Measurements from ENCODE around the gene CLCN4.

Gene CLCN4

DNA sequence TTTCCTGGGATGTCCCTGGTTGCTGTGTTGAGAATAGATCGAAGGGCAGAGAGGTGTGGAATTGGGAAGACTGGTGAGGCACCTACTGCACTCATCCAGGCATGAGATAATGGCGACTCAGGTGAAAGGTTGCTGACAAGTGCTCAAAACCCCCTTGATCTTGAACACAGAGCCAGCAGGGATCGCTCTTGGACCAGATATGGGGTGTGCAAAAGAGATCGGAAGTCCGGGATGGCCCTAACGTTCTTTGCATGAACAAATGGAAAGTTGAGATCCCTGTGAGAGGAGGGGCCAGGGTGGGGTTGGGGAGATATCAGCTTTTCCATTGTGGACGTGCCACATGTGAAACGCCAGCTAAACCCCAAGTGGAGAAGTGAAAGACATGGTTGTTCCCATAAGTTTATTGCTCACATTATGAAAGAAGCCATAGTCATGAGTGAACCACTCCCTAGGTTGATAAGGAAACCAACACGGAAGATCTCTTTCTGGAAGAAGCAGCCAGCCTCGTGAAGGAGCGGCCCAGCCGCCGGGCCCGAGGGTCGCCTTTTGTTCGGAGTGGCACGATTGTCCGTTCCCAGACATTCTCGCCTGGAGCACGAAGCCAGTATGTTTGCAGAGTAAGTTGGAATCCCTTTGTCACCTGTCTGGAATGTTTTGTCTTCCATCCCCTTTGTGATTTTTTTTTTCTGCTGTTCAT is 22.6 kb upstream of the CLCN4 start:
- DNase-seq = no peak

DNA sequence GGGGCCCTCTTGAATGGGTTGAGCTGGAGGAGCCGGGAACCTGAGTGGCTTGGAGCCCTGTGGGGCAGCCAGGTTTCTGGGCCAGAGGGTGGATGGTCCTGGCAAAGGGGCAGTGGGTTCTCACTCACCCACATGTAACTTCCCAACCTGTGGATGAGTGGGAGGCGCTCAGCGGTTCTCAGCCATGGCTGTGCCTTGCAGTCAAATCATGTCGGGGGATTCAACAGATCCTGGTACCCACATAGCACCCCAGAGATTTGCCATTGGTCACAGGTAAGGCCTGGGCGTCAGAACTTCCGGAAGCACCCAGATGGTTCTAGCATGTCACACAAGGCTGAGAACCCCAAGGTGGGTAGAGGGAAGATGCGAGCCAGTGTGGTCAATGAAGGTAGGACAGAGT is 21.9 kb upstream of the CLCN4 start:
- no peak for DNase-seq

DNA sequence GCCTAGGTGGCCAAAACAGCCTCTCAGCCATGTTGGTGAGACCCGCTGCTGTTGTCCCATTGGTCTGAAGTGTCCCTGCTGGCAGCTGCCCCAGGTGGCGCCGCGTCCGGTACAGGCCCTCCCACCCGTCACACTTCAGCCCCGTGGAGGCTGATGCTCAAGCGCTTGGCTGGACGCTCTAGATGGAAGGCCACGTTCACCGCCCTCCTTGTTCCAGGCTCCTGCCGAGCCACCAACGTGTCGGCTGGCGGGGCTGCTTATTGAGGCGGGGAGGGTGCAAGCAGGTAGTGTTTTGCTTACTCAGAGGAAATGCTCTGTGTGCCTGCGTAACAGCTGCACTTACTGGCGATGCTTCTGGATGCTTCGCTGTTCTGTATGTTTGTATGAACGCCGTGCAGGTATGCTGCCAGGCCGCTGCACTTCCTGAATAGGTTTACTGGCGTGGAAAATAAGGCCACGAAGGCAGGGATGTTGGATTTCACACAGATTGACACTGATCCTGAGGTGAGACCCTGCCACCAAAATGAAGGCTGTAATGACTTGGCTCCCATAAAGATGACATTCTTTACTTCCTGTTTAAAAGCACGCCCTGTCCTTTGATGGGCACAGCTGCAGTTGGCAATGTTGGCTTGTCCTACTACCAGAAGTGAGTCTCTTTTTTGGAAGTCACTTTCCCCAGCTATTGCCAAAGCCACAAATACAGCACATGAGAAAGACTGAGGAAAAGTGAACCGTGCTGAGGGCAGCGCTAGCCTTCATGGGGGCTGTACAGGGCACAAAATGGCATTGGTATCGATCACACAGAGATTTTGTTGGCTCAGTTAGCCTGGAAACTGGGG is 21.0 kb upstream of the CLCN4 start:
- no peak for DNase-seq

DNA sequence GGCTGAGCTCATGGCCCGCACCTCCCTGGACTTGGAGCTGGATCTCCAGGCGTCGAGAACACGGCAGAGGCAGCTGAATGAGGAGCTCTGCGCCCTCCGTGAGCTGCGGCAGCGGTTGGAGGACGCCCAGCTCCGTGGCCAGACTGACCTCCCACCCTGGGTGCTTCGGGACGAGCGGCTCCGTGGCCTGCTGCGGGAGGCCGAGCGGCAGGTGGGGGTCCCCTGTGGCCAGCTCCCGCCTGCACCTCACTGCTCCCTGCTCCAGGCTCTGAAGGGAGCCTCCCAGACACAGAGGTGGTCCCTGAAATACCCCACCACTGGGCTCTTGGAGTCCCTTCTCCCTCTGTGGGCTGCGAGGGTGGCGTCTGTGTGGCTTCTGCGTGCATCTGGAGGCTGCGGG is 18.0 kb upstream of the CLCN4 start:
- DNase-seq = no peak

DNA sequence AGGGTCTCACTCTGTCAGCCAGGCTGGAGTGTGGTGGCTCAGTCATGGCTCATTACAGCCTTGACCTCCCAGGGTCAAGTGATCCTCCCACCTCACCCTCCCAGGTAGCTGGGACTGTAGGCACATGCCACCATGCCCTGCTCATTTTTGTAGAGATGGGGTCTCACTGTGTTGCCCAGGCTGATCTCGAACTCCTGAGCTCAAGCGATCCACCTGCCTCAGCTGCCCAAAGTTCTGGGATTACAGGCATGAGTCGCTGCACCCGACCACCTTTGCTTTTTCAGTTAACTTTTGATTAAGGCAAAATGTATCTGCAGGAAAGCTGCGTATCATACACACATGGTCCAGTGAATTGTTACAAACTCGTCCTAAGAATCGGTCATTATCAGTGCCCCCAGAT is 16.5 kb upstream of the CLCN4 start:
- DNase-seq = no peak

DNA sequence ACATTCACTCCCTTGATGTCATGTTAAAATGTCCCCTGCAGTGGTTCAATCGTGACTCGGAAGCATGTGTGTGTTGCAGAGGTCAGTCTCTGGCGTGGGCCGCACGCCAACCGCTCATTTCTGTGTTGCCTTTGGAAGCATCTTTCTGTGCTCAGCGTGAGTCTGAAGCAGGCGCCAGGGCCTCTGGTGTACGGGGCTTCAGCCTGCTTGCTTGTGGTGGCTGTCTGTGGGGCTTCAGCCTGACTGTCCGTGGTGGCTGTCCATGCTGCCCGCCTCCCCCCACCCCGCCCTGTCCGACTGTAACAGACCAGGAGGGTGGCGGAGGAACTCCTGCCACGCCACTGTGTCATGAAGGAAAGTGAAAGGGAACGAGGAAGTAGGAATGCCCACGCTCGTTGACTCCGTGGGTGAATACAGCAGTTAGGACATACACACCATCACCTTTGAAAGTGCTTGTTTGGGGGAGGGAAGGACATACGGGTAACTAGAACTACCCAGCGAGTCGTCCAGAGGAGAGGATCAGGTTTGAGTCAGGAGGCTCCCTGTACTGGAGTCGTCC is 14.7 kb upstream of the CLCN4 start:
- no peak for DNase-seq

DNA sequence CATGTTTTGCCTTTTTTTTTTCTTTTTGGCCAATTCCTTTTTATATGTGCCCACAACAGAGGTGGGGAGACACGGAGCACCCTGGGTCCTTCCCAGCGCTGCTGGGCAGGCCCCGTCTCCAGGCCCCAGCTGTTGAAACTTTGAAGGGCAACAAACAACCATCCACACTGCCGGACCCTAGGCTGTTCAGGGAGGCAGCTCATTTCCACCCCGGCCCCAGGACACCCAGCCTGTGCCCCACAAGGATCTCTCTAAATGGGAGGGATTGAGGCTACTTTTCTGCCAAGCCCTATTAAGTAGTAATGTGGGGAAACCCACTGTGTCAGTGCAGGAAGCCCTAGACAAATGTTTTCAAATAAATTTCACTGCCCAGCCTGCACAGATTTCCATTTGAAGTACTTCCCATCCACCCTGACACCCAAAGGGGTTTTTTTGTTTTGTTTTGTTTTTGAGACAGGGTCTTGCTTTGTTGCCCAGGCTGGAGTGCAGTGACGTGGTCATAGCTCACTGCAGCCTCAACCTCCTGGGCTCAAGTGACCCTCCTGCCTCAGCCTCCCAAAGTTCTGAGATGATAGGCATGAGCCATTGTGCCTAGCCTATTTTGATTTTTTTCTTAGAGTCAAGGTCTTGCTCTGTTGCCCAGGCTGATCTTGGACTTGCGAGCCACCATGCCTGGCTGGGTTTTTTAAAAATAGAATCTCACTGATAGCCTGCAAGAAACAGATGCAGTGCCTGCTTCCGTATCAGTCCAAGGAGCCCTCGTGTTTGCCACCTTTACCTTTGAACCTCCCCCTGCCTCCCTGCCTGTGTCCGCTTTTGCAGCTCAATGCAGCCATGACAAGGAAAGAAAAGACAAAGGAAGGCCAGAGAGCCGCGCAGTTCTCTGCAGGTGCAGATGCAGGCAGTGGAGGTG is 13.4 kb upstream of the CLCN4 start:
- DNase-seq = no peak

DNA sequence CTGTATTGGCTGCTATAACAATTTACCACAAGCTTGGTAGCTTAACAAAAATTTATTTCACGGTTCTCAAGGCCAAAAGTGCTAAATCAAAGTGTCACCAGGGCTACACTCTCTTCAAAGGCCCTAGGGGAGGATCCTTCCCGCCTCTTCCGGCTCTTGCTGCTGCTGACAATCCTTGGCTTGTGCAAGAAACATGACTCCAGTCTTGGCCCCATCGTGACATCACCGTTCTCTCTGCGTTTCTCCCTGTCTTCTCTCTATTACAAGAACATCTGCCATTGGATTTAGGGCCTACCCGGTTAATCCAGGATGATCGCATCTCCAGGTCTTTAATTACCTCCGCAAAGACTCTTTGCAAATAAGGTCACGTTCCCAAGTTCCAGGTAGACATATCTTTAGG is 10.4 kb upstream of the CLCN4 start:
- DNase-seq = no peak

DNA sequence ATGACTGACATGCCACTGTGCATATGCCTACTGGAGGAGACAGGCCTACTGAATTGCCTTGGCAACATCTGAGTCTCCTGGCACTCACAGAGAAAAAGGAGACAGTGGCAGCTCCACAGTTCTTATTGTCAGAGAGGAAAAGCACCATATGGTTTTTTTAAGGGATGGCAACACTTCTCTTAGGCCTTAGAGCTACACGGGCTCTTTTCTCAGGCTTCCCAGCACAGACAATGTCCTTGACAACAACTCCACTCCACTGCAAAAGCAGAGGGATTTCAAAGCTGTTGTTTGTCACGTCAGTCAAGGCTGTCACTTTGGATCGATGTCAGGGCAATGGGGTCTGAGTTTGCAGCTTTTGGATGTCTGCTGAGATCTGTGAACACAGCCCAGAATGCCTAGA is 4.7 kb upstream of the CLCN4 start:
- no peak for DNase-seq

DNA sequence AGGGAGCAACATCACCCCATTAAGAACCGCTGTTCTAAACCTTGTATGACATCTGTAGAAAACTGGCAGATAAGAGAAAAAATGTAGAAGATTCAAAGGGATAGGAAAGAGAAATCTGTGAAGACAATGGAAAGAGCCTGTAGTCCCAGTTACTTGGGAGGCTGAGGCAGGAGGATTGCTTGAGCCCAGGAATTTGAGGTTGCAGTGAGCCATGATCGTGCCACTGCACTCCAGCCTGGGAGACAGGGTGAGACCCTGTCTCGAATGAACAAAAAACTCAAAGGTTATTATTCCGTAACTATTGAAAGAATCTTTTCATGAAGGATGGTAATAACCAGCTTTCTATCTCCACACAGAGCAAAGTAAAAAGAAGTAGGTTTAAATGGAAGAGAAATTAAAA is 1.6 kb upstream of the CLCN4 start:
- no peak for DNase-seq

DNA sequence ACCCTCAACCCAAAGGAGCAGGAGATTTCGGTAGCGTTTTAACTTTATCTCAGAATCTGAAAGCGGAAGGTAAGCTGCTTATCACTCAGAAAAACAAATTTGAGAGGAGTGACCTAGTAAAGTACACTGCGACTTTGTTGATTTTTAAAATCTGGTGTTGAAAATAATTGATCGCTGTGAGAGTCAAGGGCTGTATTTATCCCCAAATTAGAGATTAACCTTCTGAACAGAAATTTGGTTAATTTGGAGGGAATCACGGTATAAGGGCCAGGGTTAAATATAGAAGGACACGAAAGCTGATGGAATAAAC is 212 bp downstream of the CLCN4 start:
- no peak for DNase-seq

DNA sequence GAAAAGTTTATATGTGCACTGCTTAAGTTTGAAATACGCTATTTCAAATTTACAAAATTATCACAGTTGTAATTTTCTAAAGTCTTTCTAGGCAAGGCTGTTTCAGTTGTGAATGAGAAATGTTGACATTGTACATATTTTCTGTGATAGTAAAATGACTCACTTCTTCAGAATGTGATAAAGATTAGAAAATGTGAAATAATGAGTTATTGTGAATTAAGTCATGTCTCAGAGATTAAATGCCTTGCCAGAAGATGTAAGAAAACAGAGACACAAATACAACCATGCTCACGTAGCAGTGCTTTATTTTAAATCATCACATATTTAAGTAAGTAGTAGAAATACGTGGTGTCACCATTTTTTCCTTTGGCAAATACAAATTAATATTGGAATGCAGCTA is 768 bp downstream of the CLCN4 start:
- DNase-seq = no peak

DNA sequence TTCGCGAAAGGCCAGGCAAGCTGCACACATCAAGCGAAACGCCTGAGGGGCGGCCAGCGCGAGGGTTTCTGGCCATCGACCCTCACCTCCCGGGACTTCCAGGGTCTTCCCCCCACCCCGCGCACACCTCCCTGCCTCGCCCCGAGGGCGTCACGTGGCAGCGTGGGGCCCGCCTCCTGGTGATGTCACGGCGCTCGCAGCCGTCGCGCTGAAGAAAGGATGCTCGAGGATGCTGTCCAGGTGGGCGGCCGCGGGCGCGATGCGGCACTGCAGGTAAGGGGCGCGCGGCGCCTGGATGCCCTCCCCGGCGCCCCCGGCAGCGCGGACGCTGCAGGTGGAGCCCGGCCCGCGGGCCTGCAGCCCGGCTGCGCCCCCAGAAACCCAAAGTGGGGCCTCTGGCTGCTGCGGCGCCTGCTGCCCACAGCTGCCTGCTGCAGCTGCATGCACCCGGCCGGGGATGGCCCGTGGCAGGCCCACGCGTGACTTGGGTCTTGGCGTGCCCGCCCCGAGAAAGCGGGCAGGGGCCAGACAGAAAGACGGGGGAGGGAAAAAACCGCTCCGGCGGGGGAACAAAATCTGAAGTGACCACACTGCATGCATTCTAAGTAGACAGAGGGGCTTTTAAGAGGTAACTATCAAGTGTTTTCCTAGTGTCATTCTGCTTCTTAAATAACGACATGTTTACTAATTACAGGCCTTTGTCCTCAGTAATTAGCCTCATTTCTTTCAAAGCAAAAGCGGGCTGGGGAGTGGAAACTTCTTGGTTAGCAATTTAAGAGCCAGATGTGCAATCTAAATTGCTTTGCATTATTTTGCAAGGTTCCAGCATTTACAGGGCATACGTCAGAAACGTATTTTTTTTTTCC is 1.7 kb downstream of the CLCN4 start:
- no peak for DNase-seq

DNA sequence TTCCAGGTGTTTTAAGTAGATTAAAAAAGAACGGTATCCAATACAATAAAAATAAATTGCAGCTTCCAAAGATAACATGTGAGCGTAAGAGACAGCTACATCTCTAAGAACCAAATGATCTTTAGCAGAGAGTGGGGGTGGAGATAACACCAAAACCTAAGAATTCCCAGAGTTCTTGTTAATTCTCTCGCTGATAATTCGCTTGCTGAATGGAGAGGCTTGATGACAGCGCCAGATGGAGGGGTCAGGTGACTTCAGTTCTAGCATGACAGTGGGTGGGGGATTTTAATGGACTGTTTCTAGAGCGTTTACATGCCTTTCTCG is 2.3 kb downstream of the CLCN4 start:
- DNase-seq = no peak

DNA sequence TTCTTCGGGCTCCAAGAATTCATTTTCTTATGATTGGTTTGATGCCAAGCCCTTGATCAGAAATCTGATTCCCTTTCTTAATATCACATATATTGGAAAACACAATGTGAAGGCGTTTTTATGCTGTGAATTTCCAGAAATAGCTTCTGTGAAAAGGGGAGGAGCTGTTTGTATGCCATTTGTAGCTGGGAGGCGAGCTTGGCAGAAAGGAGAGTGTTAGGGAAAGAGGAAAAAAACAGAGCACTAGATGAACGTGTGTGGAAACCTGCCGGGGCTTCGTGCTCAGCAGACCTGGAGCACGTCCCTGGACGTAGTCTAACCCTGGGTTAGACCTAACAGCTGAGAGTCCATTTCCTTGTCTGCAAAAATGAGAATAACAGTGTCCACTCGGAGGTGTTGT is 3.4 kb downstream of the CLCN4 start:
- no peak for DNase-seq

DNA sequence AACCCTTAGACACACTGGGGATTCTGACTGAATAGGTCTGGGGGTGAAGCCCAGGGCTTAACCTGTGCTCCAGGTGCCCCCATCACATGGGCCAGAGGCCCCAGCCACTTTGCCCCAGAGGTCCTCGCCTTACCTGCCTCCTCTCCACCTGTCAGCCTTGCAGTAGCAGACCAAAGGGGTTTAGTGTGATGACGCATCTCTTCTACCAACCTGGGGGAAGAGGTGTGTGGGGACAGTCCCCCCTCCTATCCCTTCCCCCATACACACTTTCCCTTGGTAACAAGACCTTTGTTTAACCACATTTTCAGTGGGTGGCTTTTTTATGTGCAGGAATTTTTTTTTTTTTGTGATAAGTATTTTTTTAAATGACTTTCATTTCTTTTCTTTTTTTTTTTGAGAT is 6.3 kb downstream of the CLCN4 start:
- DNase-seq = no peak

DNA sequence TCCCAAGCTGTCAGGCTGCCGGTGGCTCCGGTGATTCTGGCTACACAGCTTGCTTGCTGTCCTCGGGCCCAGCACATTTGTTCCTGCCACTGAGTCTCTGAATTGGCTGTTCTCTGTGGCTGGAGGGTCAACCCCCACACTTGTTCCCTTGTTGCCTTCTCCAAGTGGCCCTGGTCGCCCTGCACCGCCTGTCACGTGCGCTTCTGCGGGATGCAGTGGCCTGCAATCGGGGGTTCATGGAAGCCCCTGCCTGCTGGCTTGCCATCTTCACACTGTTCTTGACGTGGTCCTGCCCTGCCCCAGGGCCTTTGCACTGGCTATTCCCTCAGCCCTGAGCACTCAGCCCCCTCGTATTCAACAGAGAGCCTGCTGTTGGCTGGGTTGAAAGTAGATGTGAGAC is 8.1 kb downstream of the CLCN4 start:
- DNase-seq = no peak

DNA sequence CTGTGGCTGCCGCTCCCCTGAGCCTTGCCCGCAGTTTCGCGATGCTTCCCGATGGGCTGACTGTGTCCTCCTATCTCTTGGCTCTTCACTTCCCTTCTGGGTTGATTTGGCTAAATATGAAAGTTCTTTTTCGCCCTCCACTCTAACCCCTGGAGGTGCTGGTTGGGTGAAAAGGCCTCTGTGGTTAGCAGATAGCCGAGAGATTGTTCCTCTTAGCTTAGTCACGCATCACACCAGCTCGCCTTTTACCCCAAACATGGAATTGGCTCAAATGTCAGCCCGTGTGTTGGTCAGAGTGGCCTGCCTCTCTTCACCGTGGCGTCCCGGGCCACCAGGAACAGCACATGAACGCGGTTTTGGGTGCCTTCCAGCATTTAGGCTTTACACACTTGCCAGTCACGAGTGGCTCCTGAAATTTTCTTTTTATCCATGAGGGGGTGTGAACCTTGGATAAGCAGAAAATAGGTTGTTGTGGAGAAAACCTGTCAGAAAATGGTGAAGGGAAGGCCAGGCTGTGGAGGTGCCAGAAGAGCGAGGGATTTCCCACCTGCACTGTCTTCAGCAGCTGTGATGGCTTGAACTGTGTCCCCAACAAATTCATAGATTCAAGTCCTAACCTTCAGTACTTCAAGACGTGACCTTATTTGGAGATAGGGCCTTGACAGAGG is 8.9 kb downstream of the CLCN4 start:
- no peak for DNase-seq

DNA sequence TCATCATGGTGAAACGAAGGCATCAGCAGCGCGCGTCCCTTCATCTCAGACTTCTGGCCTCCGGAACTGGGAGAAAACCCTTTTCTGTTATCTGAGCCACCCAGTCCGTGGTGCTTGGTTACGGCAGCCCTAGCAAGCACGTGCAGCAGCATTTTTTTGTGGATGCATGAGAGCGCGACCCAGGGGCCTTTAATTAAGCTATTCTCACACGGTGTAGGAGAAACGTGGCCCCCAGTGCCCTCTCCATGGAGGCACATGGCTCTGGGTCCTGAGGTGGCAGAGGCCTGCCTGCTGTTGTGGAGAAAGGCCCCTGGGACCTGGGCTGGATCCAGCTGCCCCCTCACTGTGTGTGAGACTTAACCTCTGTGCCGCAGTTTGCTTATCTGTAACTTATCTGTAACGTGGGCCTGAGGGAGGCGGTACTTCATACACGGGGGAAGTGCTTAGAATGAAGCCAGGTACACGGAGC is 9.5 kb downstream of the CLCN4 start:
- DNase-seq = no peak

DNA sequence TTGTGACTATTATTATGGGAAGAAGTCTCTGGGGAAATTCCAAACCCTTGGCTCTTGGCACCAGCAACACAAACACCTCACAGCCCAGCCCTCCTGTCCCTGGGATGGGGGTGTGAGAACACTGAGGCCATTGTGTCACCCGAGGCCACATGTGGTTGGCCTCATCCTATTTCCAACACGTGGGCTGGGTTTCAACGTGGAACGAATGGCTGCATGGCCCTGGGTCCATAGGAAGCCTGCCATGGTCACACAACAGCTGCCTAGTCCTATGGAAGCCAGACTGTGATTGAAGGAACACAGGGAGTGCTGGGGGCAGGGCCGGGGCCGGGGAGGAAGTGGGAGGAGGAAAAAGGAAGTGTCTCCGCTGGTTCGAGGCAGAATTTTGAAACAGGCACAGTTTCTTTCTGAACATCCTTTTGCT is 10.0 kb downstream of the CLCN4 start:
- no peak for DNase-seq

DNA sequence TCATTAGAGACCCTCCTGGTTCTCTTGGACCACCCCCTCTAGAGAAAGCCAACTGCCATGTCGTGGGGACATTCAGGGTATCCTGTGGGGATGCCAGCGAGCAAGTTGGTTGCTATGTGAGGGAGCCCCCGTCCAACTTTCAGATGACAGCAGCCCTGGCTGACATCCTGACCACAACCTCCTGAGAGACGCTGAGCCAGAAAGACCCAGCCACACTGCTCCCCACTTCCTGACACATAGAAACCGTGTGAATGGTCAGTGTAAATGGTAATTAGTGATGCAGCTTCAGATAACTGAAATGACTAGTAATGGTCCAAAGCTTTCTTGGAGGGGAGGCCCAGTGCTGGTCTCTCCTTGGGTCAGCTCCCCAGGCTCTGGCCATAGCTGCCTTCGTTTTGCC is 10.8 kb downstream of the CLCN4 start:
- no peak for DNase-seq

DNA sequence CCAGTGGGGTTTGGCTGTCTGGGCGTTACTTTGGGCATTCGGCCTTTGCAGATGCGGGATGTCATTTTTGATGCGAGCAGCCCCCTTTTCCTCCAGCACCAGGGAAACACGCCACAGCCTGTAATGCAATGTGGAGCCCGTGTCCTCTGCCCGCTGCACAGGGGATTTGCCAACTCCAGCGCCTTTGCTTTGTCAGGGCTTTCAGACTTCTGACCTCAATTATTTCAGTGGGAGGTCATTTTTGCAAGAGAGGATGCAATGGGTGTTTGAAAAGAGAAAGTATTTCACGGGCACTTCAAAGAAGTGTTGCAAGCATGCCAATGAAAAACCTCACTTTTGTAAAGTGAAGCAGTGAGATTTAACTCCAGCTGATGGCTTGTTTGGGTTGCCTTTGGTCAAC is 11.5 kb downstream of the CLCN4 start:
- DNase-seq = no peak

All from stimulated activated naive CD4-positive, alpha-beta T cell treated with Interleukin-2 at 50 U/mL for 16 hours (primary cell).